ENCODE data around the gene SRBD1. TPM values are rescaled to one million over a fixed set of nuclear protein-coding genes. Genes with fewer than 3 reads are reported as not detected.
A peak's percentile ranks its signal among the peaks of the same experiment; 100 is the strongest.

Gene SRBD1
- total and polyA plus RNA-seq, 8 donors: 13.4 to 20.0 (median 17.6) TPM

- H3K27ac ChIP-seq: no peak overlapping the region
- no peaks in the 10 kb centered on the region for H3K4me1 ChIP-seq
- no peak overlapping the region for H3K4me3 ChIP-seq
- no peak for TF ChIP-seq CTCF (IDR thresholded peaks at IDR 0.05)
- peaks cover 0 to 2% of the 10 kb centered on the region in 2 donors for H3K9me3 ChIP-seq
- no peaks in the 10 kb centered on the region for H3K27me3 ChIP-seq
- H3K36me3 ChIP-seq: no peaks in the 10 kb centered on the region
- intact Hi-C loops (cut with DNase I): no loop called here
- DNase-seq (no peak), ATAC-seq (no peak)
Measured at GRCh38 chr2:45345331-45346234, 265.5 kb downstream of the SRBD1 start.

GRCh38 chr2:45344502-45344901 lies 266.6 kb downstream of the SRBD1 start:
- DNase-seq (no peak), ATAC-seq (no peak)
- H3K9me3 ChIP-seq: peaks cover 0 to 3% of the 10 kb centered on the region in 2 donors
- intact Hi-C loops (cut with DNase I): no loop called here
- H3K27ac ChIP-seq: no peak overlapping the region
- H3K4me1 ChIP-seq: no peaks in the 10 kb centered on the region
- no peak overlapping the region for H3K4me3 ChIP-seq
- no peak for TF ChIP-seq CTCF (IDR thresholded peaks at IDR 0.05)
- no peaks in the 10 kb centered on the region for H3K36me3 ChIP-seq
- H3K27me3 ChIP-seq: no peaks in the 10 kb centered on the region

- ATAC-seq (no peak), DNase-seq (no peak)
- H3K36me3 ChIP-seq: no peaks in the 10 kb centered on the region
- intact Hi-C loops (cut with DNase I): no loop called here
- no peak overlapping the region for H3K27ac ChIP-seq
- H3K4me1 ChIP-seq: no peaks in the 10 kb centered on the region
- no peak overlapping the region for H3K4me3 ChIP-seq
- TF ChIP-seq CTCF (IDR thresholded peaks at IDR 0.05): no peak
- peaks cover 0 to 3% of the 10 kb centered on the region in 2 donors for H3K9me3 ChIP-seq
- H3K27me3 ChIP-seq: no peaks in the 10 kb centered on the region
Measured at GRCh38 chr2:45344071-45344470, 267.0 kb downstream of the SRBD1 start.

- Histone ChIP-seq H3K4me1 (no peaks in the 10 kb centered on the region), H3K9me3 (peaks cover 0 to 3% of the 10 kb centered on the region in 2 donors), H3K36me3 (no peaks in the 10 kb centered on the region), H3K27ac (no peak overlapping the region), H3K4me3 (no peak overlapping the region), H3K27me3 (no peaks in the 10 kb centered on the region)
- ATAC-seq (no peak), DNase-seq (peak in 1 of 4 donors; percentile 8)
- intact Hi-C loops (cut with DNase I): no loop called here
- no peak for TF ChIP-seq CTCF (IDR thresholded peaks at IDR 0.05)
Measured at GRCh38 chr2:45343251-45344017, 267.6 kb downstream of the SRBD1 start.

- Histone ChIP-seq H3K36me3 (no peaks in the 10 kb centered on the region), H3K4me3 (no peak overlapping the region), H3K4me1 (no peaks in the 10 kb centered on the region), H3K27me3 (no peaks in the 10 kb centered on the region), H3K9me3 (peaks cover 0 to 3% of the 10 kb centered on the region in 2 donors), H3K27ac (no peak overlapping the region)
- intact Hi-C loops (cut with DNase I): no loop called here
- DNase-seq: no peak
- no peak for ATAC-seq
- no peak for TF ChIP-seq CTCF (IDR thresholded peaks at IDR 0.05)
Measured at GRCh38 chr2:45340318-45340717, 270.7 kb downstream of the SRBD1 start.

All from left lung (tissue), 10 donors.